ENCODE results near the gene TMEM273.

GRCh38 chr10:49141541-49142332 is 46.5 kb downstream of the TMEM273 start:
- TF ChIP-seq CTCF (IDR thresholded peaks at IDR 0.05) (no peak), EP300 (IDR thresholded peaks at IDR 0.05) (no peak), POLR2AphosphoS5 (IDR thresholded peaks at IDR 0.05) (no peak)

Data from sigmoid colon (tissue), 4 donors.